NCI-H345 treated with DMSO at 0.1 percent for 48 hours (cell line): Measurements from ENCODE around the gene FRMD3.
"Not testable (repeated sequence)": the region's sequence is repeated elsewhere in the genome, so short reads cannot be mapped to it uniquely, and the experiment has no call there.

ENCODE experiments used
- DNase-seq: peaks from one replicate; lab custom pipeline; 2025; ENCODE audit not compliant: unreplicated experiment; lab: John Stamatoyannopoulos, UW

FRMD3 gene

DNA sequence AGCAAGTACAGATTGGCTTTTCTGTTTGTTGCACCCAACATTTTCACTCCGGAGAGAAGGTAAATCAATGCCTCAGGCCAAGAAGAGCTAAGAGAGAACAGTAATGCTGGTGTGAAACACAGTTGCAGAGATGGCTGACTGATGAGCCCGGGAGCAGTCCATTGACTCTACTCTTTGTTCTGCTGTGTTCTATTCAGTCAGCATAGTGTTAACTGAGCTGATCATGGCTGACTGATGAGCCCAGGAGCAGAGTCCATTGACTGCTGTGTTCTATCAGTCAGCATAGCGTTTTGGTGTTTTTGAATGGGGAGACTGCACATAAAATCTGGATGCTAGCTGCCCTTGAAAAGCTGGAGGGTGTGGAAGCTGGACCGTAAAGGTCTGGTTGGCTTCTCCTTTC is 141.4 kb downstream of the FRMD3 start:
- DNase-seq: no peak

GRCh38 chr9:83396342-83396741 is 141.9 kb downstream of the FRMD3 start:
- no peak for DNase-seq

GRCh38 chr9:83392228-83392627 is 146.0 kb downstream of the FRMD3 start:
- no peak for DNase-seq

GRCh38 chr9:83388346-83388745 is 149.9 kb downstream of the FRMD3 start:
- DNase-seq: no peak

- no peak for DNase-seq
These were observed 150.6 kb downstream of the FRMD3 start for GRCh38 chr9:83387401-83388185.

DNA sequence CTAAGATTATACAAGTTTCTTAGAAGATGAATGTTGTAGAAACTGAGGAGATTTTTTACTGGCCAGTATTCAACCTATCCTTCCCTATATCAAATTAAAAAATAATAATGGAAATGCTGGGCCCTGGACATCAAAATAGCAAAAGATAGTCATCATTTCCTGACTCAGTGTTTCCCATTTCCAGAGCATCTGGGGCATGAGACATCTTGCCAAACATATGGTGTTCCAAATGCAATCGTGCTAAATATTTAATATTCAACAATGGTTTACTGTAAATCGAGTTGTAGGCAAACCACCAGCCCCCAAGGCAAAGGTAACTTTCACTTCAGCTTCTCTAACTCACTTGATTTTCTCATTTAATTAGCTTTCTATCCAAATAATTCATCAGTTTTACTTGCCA is 152.9 kb downstream of the FRMD3 start:
- DNase-seq: no peak

DNA sequence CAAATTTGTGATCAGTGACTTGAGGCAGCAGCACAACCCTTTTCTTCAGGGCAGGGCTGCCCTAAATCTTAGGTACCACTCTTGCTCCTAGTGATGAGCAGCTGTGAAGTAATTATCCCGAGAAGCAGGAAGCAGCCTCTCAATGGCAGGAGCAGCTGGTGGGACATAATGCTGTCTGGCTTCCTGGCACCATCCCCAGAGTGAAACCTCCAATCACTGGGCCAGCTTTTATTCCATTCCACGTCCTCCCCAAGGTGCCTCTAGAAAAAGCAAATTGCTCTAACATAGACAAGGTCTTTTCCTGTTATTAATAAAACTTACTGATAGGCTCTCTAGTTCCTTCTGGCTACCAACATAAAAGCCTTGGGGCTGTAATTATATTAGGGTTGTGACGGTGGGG is 154.0 kb downstream of the FRMD3 start:
- DNase-seq: peak; percentile 22

- DNase-seq: no peak
These were observed 155.2 kb downstream of the FRMD3 start for GRCh38 chr9:83383034-83383433.

DNA sequence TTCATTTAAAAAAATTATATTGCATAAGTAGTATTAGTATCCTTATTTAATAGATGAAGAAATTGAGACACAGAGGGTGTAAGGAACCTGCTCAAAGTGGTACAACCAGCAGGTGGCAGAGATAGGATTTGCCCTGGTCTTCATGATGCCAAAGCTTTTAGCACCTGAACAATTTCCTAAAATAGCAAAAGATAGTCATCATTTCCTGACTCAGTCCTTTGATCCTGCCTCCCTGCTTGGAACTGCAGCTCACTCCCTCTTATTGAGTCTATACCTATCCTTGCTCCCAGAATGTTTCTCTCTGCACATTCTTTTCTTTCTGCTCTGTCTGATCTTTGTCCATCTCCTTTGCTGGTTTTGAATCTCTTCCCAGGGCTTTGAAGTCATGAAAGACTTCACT is 155.8 kb downstream of the FRMD3 start:
- no peak for DNase-seq

- DNase-seq: no peak
These were observed 159.2 kb downstream of the FRMD3 start for GRCh38 chr9:83379045-83379444.

- no peak for DNase-seq
These were observed 165.2 kb downstream of the FRMD3 start for GRCh38 chr9:83372957-83373356.

DNA sequence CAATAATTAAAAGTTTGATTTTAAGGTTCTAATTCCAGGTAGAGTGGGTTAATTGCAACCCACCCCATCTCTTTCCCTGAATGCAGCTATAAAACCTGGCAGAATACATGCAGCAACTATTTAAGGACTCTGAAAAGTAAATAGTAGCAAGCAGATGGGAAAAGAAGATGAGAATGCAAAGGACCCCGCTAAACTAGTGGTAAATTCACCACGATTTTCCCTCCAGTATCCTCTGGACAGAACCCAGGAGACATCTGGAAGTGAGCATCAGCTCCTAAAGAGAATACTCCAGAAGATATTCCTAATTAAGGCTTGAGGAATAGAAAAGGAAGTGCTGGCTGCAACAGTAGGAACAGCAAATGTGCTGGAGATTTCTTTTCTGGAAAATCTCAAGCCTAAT is 170.9 kb downstream of the FRMD3 start:
- no peak for DNase-seq

DNA sequence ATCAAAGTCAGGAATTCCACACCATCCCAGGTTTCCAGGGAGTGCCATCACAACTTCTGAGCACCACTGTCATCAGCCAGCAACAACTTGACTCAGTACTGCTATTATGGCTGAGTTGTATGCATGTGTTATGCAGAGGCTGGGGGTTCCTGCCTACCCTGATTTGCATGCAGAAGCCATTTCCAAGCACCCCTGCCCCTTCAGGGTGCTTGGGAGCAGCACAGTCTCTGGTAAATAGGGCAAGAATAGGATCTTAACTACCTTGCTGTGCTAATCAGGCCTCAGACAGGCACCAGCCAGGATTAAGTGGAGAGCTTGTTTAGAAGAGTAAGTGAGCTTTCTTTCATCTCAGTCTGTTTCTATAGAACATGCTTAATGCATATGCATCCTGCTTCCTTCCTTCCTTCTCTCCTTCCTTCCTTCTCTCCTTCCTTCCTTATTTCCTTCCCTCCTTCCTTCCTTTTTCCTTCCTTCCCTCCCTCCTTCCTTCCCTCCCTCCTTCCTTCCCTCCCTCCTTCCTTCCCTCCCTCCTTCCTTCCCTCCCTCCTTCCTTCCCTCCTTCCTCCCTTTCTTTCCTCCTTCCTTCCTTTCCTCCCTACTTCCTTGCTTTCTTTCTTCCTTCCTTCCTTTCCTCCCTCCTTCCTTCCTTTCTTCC is 175.7 kb downstream of the FRMD3 start:
- no peak for DNase-seq

DNA sequence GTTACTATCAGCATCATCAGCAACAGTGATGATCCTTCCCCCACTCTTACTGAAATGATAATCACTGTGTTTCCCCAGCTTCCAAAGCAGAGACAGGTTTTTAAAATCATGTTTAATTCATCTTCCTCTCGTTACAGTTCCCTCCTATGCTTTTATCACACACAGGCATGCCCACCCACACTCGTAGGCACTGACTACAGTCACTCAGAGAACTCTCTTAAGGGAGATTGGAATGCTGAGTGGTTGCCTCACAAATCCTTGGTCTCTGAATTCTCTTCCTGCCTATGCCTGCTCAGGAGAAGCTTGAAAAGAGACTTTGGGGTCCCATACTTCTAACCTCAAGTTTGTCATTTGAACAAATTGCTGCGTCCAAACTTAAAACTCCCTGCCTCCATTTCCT is 179.2 kb downstream of the FRMD3 start:
- DNase-seq: no peak

DNA sequence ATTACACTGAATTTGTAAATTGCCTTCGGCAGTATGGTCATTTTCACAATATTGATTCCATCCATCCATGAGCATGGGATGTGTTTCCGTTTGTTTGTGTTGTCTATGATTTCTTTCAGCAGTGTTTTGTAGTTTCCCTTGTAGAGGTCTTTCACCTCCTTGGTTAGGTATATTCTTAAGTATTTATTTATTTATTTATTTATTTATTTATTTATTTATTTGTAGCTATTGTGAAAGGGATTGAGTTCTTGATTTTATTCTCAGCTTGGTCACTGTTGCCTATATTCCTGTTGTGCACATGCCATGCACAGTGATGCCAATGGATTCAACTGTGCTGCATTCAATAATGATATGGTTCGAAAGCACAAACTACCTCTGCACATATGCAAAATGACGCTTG is 179.7 kb downstream of the FRMD3 start:
- not testable (repeated sequence) for DNase-seq

DNA sequence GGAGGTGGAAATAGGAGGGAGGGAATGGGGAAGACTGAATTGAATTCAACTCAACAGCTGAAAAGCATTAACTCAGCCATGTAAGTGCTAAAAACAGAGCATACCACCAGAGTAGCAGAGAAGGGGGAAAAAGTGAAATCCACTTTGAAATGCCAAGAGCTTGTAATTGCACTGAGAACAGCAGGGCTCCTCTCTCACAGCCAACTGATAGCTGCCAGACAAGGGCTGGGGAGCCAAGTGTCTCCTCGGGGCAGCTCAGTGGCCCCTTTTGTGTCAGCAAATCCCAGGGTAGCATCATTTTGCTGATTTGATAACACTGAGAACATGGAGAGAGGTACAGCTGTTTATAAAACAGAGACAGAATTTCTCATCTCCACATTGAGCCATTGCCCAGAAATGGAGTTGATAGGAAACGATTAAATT is 182.5 kb downstream of the FRMD3 start:
- DNase-seq: no peak

GRCh38 chr9:83355024-83355444 is 183.2 kb downstream of the FRMD3 start:
- DNase-seq: no peak

- DNase-seq: no peak
These were observed 189.2 kb downstream of the FRMD3 start for GRCh38 chr9:83349031-83349430.

- no peak for DNase-seq
These were observed 191.4 kb downstream of the FRMD3 start for GRCh38 chr9:83346655-83347420.

GRCh38 chr9:83343366-83343999 is 194.7 kb downstream of the FRMD3 start:
- no peak for DNase-seq

- no peak for DNase-seq
These were observed 195.5 kb downstream of the FRMD3 start for GRCh38 chr9:83342731-83343130.
